Stimulated activated CD4-positive, alpha-beta T cell treated with anti-CD3 and anti-CD28 coated beads, Interleukin-1b, Interleukin-23, amount 100 ng/mL, for 4 hours (primary cell): ENCODE measurements around the gene CORO2A.
"Not testable (repeated sequence)": the region's sequence is repeated elsewhere in the genome, so short reads cannot be mapped to it uniquely, and the experiment has no call there.

ENCODE experiments used
- DNase-seq, 2 donors: peaks; one replicate each; pipeline ENCODE4 v3.0.0-alpha.2; 2020; ENCODE audit warnings: low read depth in 2 of 2

CORO2A gene

DNA sequence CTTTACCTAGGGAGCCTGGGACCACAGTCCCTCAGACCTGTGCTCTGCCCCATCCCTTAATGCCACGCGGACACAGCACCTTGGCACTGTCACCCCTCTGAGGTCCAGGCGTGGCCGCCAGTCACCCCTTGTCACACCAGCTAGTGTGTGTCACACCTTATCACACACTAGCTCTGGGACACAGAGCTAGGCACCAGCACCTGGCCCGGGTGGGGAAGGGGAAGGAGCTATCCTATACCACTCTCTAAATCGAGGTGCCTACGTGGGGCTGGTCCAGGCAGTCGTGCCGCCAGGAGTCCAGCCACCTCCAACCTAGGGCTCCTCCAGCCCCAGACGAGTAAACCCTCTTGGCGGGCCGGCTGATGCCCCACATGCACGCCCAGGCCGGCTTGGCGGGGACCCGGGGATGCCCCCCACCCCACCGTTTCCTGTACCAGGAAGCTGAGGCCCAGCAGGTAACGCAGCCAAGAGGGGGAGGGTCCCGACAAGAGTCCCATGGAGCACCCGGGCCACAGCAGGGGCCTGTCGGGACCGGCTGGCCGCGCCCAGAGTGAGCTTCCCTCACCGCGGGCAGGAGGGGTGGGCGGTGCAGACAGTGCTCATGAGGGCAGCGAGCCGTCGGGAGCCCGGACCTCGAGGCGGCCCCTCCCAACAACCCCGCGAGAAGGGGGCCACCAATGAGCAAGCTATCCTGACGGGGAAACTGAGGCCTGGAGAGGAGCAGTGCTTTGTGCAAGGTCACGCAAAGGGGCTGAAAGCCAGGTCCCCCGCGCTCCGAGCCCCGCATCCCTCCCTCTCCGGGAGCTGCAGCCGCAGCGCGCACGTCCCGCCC, 550 bp downstream of the CORO2A start:
- DNase-seq: peak in 1 of 2 donors; percentile 11

DNA sequence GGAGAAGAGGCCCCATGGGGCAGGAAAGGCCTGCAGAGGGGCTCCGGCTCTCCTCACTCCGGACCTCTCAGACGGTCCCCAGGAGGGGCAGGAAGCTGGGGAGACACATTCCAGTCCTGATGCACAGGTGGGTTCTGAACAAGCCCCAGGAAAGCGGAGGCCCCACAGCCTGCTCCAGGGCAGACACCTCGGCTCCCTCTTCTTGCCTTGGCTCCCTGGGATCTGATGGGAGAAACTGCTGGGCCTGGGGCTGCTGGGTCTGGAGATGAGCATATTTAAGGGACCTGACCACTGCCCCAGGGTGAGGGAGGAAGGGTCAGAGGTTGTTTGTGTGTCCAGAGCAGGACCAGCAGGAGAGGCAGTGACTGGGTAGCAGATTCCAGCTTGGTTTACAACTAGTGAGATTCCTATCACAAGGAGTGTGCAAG, 1.2 kb downstream of the CORO2A start:
- DNase-seq: no peak

GRCh38 chr9:98190757-98191105, 1.7 kb downstream of the CORO2A start:
- no peak for DNase-seq

GRCh38 chr9:98189412-98189811, 3.0 kb downstream of the CORO2A start:
- DNase-seq: no peak

DNA sequence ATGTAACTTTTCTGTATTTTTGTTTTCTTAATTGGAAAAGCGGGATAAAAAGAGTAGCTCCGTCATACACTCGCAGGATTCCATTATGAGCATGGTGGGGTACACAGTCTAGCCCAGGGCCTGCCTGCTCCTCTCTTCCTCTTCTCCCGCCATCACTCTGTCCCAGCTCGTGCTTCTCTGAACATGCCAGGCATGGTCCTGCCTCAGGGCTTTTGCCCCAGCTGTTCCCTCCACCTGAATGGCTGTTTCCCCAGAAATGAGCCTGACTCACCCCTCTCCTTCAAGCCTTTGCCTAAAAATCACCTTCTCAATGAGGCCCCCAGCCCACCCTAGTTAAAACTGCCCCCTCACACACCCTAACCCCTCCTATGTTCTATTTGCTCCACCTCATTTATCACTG, 4.5 kb downstream of the CORO2A start:
- DNase-seq: no peak

GRCh38 chr9:98186236-98186635, 6.2 kb downstream of the CORO2A start:
- DNase-seq: no peak

DNA sequence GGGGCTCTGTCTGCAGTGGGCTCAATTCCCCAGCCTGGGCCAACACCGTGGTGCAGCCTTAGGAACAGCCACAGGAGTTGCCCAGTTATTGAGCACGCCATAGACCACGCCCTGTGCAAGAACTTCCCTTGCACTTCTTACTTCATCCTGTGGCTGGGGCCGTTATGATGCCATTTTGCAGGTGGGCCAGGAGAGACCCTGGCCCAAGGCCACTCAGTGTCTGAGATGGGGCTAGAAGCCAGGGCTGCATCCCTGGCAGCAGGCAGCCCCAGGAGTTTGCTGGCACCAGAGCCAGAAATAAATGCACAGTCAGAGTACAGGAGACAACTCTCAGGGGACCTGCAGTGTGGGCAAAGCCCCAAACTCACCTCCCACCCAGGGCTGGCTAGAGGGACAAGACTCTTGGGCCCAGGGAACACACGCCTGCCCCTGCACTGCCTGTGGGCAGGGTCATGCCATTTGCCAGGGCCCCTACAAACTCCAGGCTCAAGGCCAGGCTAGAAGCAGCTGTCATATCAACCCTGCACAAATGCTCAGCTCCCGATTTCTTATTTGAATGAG, 6.7 kb downstream of the CORO2A start:
- DNase-seq: no peak

DNA sequence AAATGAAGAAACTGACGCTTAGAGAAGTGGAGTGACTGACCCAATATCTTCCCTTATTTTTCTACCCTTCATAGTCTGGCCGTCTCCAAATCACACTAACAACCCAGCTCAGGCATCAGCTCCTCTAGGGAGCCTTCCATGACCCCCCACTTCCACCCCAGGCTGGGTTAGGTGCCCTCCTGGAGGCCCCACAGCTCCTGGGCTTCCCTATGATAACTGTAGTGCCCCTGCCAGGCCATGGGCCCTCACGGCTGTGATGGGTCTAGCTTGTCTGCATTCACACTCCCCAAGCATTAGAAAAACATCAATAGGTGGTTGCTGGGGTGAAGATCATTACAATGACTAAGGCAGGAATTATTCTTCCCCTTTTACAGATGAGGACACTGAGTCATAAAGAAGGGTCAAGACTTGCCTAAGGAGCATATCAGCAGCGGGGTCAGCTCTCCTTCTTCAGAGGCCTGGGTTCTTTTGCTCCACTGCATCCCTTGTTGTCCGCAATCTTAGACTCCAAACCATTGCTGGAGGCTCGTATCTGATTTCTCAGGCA, 7.3 kb downstream of the CORO2A start:
- no peak for DNase-seq

DNA sequence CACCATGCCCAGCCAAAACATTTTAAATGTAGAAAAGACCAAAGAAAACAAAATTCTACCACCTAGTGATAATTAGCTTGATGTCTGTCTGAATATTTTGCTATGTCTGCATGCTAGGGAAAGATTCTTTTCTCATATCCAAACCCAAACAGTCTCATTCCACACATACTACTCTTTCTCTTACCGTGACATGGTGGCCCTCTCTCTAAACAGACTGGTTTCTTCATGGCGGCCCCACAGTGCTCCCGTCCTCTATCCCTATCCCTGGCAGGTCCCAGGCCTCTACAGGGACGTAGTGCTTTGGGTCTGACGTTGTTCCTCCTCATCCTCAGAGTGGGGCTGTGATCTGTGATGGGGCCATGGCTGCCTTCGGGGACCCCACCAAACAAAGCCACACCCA, 8.1 kb downstream of the CORO2A start:
- no peak for DNase-seq

- DNase-seq: no peak
Measured at GRCh38 chr9:98182889-98183599, 9.4 kb downstream of the CORO2A start.

GRCh38 chr9:98182069-98182820, 10.2 kb downstream of the CORO2A start:
- no peak for DNase-seq

DNA sequence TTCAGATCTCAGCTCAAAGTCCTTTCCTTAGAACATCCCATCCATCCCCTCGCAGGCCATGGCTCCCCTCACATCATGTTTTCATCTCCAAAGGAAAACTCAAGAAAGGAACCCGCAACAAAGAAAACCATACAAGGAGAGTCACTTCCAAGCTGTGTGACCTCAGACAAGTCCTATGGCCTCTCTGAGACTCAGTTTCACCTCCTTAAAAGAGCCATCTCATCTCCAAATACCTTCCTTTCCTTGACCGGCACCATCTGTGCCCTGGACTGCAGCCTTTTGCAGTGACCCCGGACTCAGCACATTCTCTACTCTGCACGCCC, 10.7 kb downstream of the CORO2A start:
- no peak for DNase-seq

DNA sequence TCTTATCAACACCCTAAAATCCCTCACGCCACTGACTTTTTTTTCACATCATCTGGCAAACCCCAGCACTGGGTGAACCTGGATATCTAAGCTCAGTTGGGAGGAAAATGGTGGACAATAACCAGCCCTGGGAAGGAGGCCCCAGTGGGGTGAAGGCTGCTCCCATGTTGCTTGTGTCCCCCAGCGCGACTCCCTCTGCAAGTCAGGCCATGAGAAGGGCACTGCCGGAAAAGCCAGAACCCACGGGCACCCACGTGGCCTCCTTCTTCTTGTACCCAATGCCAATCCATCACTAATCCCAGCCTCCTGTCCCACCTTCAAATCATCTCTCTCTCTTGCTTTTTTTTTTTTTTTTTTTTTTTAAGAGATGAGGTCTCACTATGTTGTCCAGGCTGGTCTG, 11.4 kb downstream of the CORO2A start:
- no peak for DNase-seq

DNA sequence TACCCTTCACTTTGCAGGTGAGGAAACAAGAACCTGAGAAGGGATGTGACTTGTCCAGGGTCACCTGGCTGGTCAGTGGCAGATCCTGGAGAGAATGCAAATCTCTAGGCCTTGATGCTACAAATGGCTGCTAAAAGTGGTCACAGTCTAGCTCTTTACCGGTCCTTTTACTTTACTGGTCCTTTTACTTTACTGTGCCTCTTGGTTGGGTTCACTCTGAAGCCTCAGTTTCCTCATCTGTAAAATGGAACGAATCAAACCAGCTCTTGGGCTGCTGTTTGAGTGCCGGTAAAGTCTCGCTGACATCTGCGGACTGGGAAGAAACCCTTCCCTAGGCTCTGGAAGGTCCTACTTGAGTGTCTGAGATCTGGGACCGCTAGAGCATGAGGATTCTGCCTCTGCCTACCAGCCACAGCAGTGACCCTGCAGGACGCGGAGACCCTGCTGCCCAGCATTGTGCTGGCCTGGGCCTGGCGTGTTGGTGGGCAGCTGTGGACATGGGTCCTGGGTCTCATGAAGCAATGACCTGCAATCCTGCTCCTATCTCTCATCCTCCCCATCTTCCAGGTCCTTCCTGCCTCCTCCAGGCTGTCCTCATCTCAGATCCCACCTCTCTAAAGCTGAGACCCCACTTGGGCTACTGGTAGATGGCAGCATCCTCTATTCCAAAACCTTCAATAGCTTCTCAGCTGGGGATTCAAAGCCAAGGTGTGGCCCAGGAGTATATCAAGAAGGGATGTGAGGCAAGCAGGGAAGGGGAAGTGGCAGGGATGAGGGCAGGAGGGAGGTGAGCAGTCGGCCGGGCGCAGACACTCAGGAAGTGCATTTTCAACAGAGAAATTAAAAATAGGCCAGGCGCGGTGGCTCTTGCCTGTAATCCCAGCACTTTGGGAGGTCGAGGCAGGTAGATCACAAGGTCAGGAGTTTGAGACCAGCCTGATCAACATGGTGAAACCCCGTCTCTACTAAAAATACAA, 13.3 kb downstream of the CORO2A start:
- no peak for DNase-seq

DNA sequence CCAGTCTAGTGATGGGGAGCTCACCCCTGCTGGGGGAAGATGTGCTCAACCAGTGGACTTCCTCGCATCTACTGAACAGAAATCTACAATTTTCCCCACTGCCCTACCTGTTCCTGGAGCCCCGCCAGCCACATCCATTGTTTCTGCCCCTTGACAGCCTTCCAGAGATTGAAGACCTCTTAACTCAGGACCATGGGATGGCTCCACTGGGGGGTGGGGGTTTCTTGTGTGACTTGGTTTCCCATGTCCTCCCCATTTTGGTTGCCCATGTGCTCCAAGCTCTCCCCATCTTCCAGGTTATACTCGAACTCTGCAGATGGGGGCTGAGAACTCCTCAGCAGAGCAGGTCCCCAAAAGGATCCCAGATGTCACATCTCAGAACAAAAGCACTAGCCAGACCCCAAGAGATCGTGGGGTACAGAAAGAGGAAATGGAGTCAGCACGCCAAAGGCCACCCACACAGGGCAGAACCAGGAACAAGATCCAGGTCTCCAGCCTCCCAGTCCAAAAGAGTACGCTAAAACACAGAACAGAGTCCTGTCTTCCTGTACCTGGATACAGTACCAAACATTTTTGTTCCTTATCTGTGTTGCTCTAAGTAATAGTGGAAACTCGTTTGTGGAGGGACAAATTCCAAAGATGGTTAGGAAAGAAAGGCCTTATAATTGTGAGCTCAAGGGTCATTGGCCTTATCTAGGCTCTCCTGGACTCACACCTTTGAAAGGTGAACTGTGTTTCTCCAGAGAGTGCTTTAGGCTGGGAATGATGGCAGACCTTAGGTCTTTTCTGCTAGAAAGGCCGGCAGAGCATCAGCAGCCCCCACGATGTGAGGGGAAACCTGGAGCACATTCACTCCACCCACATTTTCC, 15.8 kb downstream of the CORO2A start:
- no peak for DNase-seq

DNA sequence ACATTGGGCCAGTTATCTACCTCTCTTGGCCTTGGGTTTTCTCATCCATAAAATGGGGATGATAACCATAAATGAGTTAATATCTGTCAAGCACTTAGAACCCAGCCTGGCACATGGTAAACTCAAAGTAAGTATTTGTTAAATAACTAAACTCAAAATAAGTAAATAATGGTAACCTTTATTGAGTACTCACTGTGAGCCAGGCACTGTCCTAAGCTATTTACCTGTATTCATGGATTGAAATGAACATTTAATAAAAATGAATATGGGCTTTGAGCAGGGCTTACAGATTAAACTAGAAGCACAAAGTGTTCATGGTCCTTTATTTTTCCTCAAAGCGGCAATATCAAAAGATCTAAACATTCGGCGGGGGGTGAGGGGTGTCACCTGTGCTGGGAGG, 16.7 kb downstream of the CORO2A start:
- no peak for DNase-seq

DNA sequence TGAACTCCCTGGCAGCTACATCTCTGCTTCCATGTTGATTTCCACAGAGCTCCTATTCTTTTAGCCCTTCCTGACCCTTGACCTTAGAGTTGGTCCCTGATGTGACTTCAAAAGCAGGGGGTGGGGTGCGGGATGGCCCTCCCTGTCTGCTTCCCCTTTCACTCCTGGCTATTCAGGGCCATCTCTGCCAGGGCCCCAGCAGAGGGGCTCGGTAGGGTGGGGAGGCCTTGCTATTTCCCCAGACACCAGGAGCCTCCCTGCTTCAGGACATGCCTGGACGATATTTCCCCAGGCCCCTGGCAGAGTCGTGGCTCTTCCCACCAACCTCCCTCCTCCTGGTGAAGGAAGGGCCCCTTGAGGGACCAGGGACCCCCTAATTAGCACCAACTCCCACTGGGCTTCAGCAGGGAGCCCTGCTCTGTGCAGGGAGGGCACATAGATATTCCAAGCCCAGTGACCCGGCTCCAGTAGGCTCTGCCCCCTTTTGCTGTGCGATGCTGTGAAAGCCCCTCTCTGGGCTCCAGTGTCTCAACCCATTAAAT, 17.3 kb downstream of the CORO2A start:
- no peak for DNase-seq

GRCh38 chr9:98174502-98174918, 17.9 kb downstream of the CORO2A start:
- not testable (repeated sequence) for DNase-seq

GRCh38 chr9:98173181-98173580, 19.3 kb downstream of the CORO2A start:
- DNase-seq: no peak

DNA sequence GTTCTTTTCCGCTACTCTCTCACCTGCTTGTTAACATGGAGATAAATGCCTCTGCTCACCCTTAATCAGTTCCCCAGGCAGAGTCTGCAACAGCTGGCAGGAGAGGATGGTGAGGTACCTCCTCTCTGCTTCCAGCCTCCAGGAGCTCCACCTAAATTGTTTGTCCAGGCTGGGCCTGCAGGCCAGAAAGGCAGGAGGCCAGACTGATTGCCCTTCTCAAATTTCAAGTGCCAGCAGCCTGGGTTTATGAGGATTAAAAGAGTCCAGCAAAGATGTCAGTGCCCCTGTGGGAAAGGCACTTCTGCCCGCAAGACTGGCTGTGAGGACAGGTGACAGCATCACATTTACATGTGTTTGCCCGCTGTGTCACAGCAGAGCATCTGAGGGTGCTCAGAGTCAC, 19.8 kb downstream of the CORO2A start:
- DNase-seq: no peak
